HepG2 (cell line): ENCODE measurements around the gene VDR. TPM values are rescaled to one million over a fixed set of nuclear protein-coding genes. Genes with fewer than 3 reads are reported as not detected.

Experiments
- ARID2 ChIP-seq: sonication (generic); formaldehyde crosslinking; IDR thresholded peaks from 2 replicates; pipeline ENCODE4 v1.8.1; 2022; ENCODE audit warnings: mild to moderate bottlenecking, missing genetic modification reagents, borderline replicate concordance
- ATAD3A ChIP-seq: sonication (generic); formaldehyde crosslinking; IDR thresholded peaks from 2 replicates; pipeline ENCODE4 v1.4.0; 2020; ENCODE audit warnings: missing genetic modification reagents
- DNMT3B ChIP-seq: conservative IDR thresholded peaks from 2 replicates; pipeline ENCODE4 v1.6.1; 2016; ENCODE audit warnings: missing biosample characterization, control low read depth
- ELF4 ChIP-seq: sonication (generic); formaldehyde crosslinking; IDR thresholded peaks from 2 replicates; pipeline ENCODE4 v1.5.0; 2020; ENCODE audit warnings: missing genetic modification reagents, mild to moderate bottlenecking, moderate library complexity, borderline replicate concordance
- EP300 ChIP-seq, 3 experiments: sonication (generic) in 1 of 3; formaldehyde crosslinking in 1 of 3; IDR thresholded peaks; 2 replicates each; pipeline versions ENCODE4 v1.5.1 to v1.6.1; 2011 to 2020; ENCODE audit warnings: low read depth in 2 of 3, low read length in 2 of 3, borderline replicate concordance in 1 of 3, improper control_type of control experiment in 1 of 3, mild to moderate bottlenecking in 1 of 3, missing genetic modification reagents in 1 of 3, moderate library complexity in 1 of 3
- MTA3 ChIP-seq: sonication (generic); formaldehyde crosslinking; IDR thresholded peaks from 2 replicates; pipeline ENCODE4 v1.4.0; 2020; ENCODE audit warnings: missing genetic modification reagents
- NFE2L1 ChIP-seq: sonication (generic); formaldehyde crosslinking; IDR thresholded peaks from 2 replicates; pipeline ENCODE4 v1.4.0; 2020; ENCODE audit warnings: missing genetic modification reagents, mild to moderate bottlenecking, borderline replicate concordance
- NFRKB ChIP-seq: fragments of 450-650 bp; IDR thresholded peaks from 2 replicates; pipeline ENCODE4 v1.6.1; 2017
- NPAS2 ChIP-seq: sonication (generic); formaldehyde crosslinking; IDR thresholded peaks from 2 replicates; pipeline ENCODE4 v1.8.0; 2022; ENCODE audit warnings: mild to moderate bottlenecking, missing genetic modification reagents, borderline replicate concordance
- SP2 ChIP-seq: sonication (generic); formaldehyde crosslinking; IDR thresholded peaks from 2 replicates; pipeline ENCODE4 v1.5.1; 2020; ENCODE audit warnings: mild to moderate bottlenecking, missing genetic modification reagents
- TOPORS ChIP-seq: sonication (generic); formaldehyde crosslinking; IDR thresholded peaks from 2 replicates; pipeline ENCODE4 v1.8.0; 2023; ENCODE audit warnings: mild to moderate bottlenecking, missing genetic modification reagents
- ZIK1 ChIP-seq: sonication (generic); formaldehyde crosslinking; IDR thresholded peaks from 2 replicates; pipeline ENCODE4 v1.5.0; 2020; ENCODE audit warnings: mild to moderate bottlenecking, low read depth, missing genetic modification reagents, borderline replicate concordance
- ZKSCAN8 ChIP-seq: IDR thresholded peaks from 2 replicates; pipeline ENCODE4 v1.6.1; 2016; ENCODE audit warnings: borderline replicate concordance, missing genetic modification reagents, missing compliant biosample characterization
- ZNF451 ChIP-seq: sonication (generic); formaldehyde crosslinking; IDR thresholded peaks from 2 replicates; pipeline ENCODE4 v1.5.0; 2020; ENCODE audit warnings: mild to moderate bottlenecking, missing genetic modification reagents
- ZNF569 ChIP-seq: sonication (generic); formaldehyde crosslinking; IDR thresholded peaks from 2 replicates; pipeline ENCODE4 v1.5.0; 2020; ENCODE audit warnings: mild to moderate bottlenecking, missing genetic modification reagents, moderate library complexity, borderline replicate concordance
- ZNF672 ChIP-seq: sonication (generic); formaldehyde crosslinking; IDR thresholded peaks from 2 replicates; pipeline ENCODE4 v1.8.1; 2022; ENCODE audit warnings: missing genetic modification reagents
- ZNF841 ChIP-seq: sonication (generic); formaldehyde crosslinking; IDR thresholded peaks from 2 replicates; pipeline ENCODE4 v1.8.1; 2023; ENCODE audit warnings: missing genetic modification reagents, borderline replicate concordance
- polyA plus RNA-seq, 8 experiments: library from polyadenylated mRNA; depleted of rRNA in 3 of 8; stranded (reverse) in 7 of 8; unstranded in 1 of 8; fragments of >200 nt; fragmentation: Illumina TruSeq in 4 of 8; extraction: Trizol in 4 of 8; gene quantifications; 2 replicates each; pipeline versions ENCODE4 v1.2.1 to v1.2.3, GENCODE V29; 2011 to 2016; ENCODE audit warnings: low read depth in 4 of 8, missing spikeins in 1 of 8, mixed read lengths in 1 of 8; ENCODE audit not compliant: insufficient read depth in 1 of 8
- total RNA-seq, 5 experiments: library from RNA; depleted of rRNA; stranded (reverse); fragments of >200 nt; fragmentation: Illumina TruSeq; extraction: Trizol; gene quantifications; 2 replicates each; pipeline ENCODE4 v1.2.3, GENCODE V29; 2016; ENCODE audit warnings: low read depth in 1 of 5
- TF ChIP-seq, protein P1 (sequence below): sonication (generic); formaldehyde crosslinking; IDR thresholded peaks from 2 replicates; pipeline ENCODE4 v1.4.0; 2020; ENCODE audit warnings: missing genetic modification reagents
- TF ChIP-seq, protein P2 (sequence below): IDR thresholded peaks from 2 replicates; pipeline ENCODE4 v1.6.1; 2018; ENCODE audit warnings: missing genetic modification reagents, mild to moderate bottlenecking, missing compliant biosample characterization
- TF ChIP-seq, protein P3 (sequence below): IDR thresholded peaks from 2 replicates; pipeline ENCODE4 v1.6.1; 2016; ENCODE audit warnings: mild to moderate bottlenecking
- TF ChIP-seq, protein P4 (sequence below): sonication (generic); formaldehyde crosslinking; IDR thresholded peaks from 2 replicates; pipeline ENCODE4 v1.9.0; 2022; ENCODE audit warnings: missing genetic modification reagents, mild to moderate bottlenecking, borderline replicate concordance
- TF ChIP-seq, protein P5 (sequence below): sonication (generic); formaldehyde crosslinking; IDR thresholded peaks from 2 replicates; pipeline ENCODE4 v1.8.1; 2022; ENCODE audit warnings: mild to moderate bottlenecking, missing genetic modification reagents

Gene VDR
- total and polyA plus RNA-seq, 2 of the 13 experiments (the other 11 are each of a cell fraction or from before 2014, with no cell fraction given) = 0.08 to 0.33 TPM

DNA sequence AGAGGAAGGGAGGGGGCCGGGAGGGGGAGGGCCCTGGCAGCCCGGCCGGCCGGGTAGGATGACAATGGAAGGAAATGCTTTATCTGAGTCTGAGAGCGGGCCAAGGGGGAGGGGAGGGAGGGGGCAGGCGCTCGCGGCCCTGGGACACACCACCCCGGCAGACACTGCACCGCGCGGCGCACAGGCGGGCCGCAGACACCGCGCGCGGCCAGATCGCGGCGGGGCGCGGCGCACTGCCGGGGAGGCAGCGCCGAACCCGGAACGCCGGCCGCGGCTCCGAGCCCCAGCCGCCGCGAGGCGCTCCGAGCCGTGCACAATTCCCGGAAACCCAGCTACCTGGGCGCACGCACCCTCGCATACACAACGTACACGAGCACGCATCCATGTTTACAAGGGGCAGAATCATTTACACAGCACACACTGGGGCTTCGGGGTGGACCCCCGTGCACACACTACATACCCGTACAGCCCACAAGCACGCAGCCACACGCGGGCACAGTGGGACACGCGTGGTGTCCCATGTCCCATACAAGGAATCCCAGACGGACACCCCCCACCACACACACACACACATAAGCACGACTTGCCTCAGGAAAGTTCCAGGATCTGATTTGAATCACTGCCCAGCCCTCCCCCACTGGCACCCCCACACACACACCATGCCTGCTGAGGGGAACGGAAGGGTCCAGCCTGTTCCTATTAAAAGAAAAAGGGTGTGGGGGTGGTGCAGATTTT is 84.7 kb downstream of the VDR start, which contains the start of gene HDAC7 (continued):
- TF ChIP-seq, protein P1, sequence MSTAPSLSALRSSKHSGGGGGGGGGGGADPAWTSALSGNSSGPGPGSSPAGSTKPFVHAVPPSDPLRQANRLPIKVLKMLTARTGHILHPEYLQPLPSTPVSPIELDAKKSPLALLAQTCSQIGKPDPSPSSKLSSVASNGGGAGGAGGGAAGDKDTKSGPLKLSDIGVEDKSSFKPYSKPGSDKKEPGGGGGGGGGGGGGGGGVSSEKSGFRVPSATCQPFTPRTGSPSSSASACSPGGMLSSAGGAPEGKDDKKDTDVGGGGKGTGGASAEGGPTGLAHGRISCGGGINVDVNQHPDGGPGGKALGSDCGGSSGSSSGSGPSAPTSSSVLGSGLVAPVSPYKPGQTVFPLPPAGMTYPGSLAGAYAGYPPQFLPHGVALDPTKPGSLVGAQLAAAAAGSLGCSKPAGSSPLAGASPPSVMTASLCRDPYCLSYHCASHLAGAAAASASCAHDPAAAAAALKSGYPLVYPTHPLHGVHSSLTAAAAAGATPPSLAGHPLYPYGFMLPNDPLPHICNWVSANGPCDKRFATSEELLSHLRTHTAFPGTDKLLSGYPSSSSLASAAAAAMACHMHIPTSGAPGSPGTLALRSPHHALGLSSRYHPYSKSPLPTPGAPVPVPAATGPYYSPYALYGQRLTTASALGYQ (CRISPR knock-in tag) = no peak
- TF ChIP-seq SP2 (CRISPR knock-in tag) = no peak
- TF ChIP-seq NFE2L1 (CRISPR knock-in tag) = no peak
- TF ChIP-seq, protein P2, sequence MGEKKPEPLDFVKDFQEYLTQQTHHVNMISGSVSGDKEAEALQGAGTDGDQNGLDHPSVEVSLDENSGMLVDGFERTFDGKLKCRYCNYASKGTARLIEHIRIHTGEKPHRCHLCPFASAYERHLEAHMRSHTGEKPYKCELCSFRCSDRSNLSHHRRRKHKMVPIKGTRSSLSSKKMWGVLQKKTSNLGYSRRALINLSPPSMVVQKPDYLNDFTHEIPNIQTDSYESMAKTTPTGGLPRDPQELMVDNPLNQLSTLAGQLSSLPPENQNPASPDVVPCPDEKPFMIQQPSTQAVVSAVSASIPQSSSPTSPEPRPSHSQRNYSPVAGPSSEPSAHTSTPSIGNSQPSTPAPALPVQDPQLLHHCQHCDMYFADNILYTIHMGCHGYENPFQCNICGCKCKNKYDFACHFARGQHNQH = no peak
- no peak for TF ChIP-seq ZIK1 (CRISPR knock-in tag)
- TF ChIP-seq MTA3 (CRISPR knock-in tag) = no peak
- no peak for TF ChIP-seq ZNF672 (CRISPR knock-in tag)
- TF ChIP-seq, protein P3, sequence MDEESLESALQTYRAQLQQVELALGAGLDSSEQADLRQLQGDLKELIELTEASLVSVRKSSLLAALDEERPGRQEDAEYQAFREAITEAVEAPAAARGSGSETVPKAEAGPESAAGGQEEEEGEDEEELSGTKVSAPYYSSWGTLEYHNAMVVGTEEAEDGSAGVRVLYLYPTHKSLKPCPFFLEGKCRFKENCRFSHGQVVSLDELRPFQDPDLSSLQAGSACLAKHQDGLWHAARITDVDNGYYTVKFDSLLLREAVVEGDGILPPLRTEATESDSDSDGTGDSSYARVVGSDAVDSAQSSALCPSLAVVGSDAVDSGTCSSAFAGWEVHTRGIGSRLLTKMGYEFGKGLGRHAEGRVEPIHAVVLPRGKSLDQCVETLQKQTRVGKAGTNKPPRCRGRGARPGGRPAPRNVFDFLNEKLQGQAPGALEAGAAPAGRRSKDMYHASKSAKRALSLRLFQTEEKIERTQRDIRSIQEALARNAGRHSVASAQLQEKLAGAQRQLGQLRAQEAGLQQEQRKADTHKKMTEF (CRISPR knock-in tag) = peak; percentile 53; the same call in 1 of the 2 replicates
- TF ChIP-seq, protein P4, sequence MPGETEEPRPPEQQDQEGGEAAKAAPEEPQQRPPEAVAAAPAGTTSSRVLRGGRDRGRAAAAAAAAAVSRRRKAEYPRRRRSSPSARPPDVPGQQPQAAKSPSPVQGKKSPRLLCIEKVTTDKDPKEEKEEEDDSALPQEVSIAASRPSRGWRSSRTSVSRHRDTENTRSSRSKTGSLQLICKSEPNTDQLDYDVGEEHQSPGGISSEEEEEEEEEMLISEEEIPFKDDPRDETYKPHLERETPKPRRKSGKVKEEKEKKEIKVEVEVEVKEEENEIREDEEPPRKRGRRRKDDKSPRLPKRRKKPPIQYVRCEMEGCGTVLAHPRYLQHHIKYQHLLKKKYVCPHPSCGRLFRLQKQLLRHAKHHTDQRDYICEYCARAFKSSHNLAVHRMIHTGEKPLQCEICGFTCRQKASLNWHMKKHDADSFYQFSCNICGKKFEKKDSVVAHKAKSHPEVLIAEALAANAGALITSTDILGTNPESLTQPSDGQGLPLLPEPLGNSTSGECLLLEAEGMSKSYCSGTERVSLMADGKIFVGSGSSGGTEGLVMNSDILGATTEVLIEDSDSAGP (CRISPR knock-in tag) = peak; percentile 36; the same call in 1 of the 2 replicates
- no peak for TF ChIP-seq ZNF841
- TF ChIP-seq TOPORS = no peak
- no peak for TF ChIP-seq ATAD3A (CRISPR knock-in tag)
- TF ChIP-seq ZKSCAN8 (CRISPR knock-in tag) = no peak
- TF ChIP-seq ZNF569 (CRISPR knock-in tag) = no peak
- no peak for TF ChIP-seq ARID2
- TF ChIP-seq EP300 (IDR thresholded peaks at IDR 0.05; ENCODE audit: low read depth in 2 of 2, low read length in 2 of 2) = no peak
- TF ChIP-seq EP300 (CRISPR knock-in tag; IDR thresholded peaks at IDR 0.05; ENCODE audit: borderline replicate concordance) = no peak
- TF ChIP-seq ELF4 = no peak
- no peak for TF ChIP-seq NFRKB
- no peak; the same call in 1 of the 2 replicates for TF ChIP-seq ZNF451 (CRISPR knock-in tag)
- no peak for TF ChIP-seq NPAS2 (CRISPR knock-in tag)
- 0 out of 2 replicates have a peak, but pooled peaks have one; percentile 14 for TF ChIP-seq DNMT3B (CRISPR knock-in tag)
- TF ChIP-seq, protein P5, sequence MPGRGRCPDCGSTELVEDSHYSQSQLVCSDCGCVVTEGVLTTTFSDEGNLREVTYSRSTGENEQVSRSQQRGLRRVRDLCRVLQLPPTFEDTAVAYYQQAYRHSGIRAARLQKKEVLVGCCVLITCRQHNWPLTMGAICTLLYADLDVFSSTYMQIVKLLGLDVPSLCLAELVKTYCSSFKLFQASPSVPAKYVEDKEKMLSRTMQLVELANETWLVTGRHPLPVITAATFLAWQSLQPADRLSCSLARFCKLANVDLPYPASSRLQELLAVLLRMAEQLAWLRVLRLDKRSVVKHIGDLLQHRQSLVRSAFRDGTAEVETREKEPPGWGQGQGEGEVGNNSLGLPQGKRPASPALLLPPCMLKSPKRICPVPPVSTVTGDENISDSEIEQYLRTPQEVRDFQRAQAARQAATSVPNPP (CRISPR knock-in tag) = no peak
